ENCODE measurements around the gene CDK19. TPM values are rescaled to one million over a fixed set of nuclear protein-coding genes. Genes with fewer than 3 reads are reported as not detected.

CDK19 gene
- total RNA-seq, 5 donors from 2014 or later (not counting 1 experiment from before 2014, with no cell fraction given), result 11.4 to 16.1 (median 14.2) TPM

DNA sequence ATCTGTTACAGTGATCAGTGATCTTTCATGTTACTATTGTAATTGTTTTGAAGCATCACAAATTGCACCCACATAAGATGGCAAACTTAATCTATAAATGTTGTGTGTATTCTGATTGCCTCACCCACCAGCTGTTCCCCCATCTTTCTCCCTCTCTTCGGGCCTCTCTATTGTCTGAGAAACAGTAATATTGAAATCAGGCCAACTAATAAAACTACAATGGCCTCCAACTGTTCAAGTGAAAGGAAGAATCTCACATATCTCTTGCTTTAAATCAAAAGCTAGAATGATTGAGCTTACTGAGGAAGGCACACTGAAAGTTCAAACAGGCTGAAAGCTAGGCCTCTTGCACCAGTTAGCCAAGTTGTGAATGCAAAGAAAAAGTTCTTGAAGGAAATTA, 141.2 kb downstream of the CDK19 start:
- Mint-ChIP-seq H3K36me3 (peaks cover 19% of the 10 kb centered on the region), H3K27ac (no peak overlapping the region), H3K4me3 (no peak overlapping the region), H3K4me1 (peaks cover 0 to 5% (median 0%) of the 10 kb centered on the region in 3 donors), H3K9me3 (no peaks in the 10 kb centered on the region), H3K27me3 (no peaks in the 10 kb centered on the region)
- POLR2A ChIA-PET, result no interaction called here
- Histone ChIP-seq H3K4me3 (ENCODE audit: control insufficient read depth in 1 of 2, extremely low read depth in 1 of 2, low read length in 1 of 2) (no peak overlapping the region), H3K27ac (ENCODE audit: low read length) (no peak overlapping the region), H3K36me3 (ENCODE audit: control insufficient read depth in 2 of 2, extremely low read depth in 1 of 2, insufficient read depth in 1 of 2, low read length in 1 of 2) (no peaks in the 10 kb centered on the region), H3K9me3 (no peaks in the 10 kb centered on the region), H3K27me3 (replicated peaks in 1 of 2; ENCODE audit: control insufficient read depth in 2 of 2, extremely low read depth in 1 of 2, insufficient read depth in 2 of 2, low read length in 1 of 2) (no peaks in the 10 kb centered on the region), H3K4me1 (ENCODE audit: control insufficient read depth in 1 of 2, extremely low read depth in 1 of 2, insufficient read depth in 2 of 2, low read length in 2 of 2) (no peaks in the 10 kb centered on the region)
- ATAC-seq (replicated peaks in 1 of 4) (no peak), DNase-seq (no peak)
- CTCF ChIA-PET, result interaction anchor here in 1 of 2 donors (0.6 to 1.3 kb wide), 3 partner anchors 24 to 337 kb away, joined by 3 read pairs; no protein-coding TSS in a partner anchor
- WGBS (ENCODE audit: insufficient coverage), result no CpG with 5 or more reads among the region's 1 CpG

DNA sequence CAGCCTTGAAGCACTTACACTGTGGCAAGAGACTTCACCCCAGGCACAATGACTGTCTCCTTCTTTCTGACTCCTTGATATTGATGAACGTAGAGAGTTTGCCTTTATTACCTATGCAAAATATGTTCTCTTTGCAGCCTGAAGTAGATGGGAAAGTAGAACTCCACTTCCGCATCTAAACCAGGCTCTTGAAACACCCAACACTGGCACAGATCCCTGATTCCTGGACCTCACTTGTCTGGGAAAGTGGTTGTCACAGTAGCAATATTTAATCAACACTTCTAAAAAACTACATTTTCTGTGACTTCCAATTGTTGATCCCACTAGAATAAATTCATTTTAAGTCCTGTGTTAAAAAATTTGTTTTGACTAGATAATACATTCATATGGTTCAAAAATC, 143.1 kb downstream of the CDK19 start:
- Histone ChIP-seq H3K27ac (ENCODE audit: low read length) (no peak overlapping the region), H3K36me3 (ENCODE audit: control insufficient read depth in 2 of 2, extremely low read depth in 1 of 2, insufficient read depth in 1 of 2, low read length in 1 of 2) (no peaks in the 10 kb centered on the region), H3K27me3 (replicated peaks in 1 of 2; ENCODE audit: control insufficient read depth in 2 of 2, extremely low read depth in 1 of 2, insufficient read depth in 2 of 2, low read length in 1 of 2) (no peaks in the 10 kb centered on the region), H3K4me1 (ENCODE audit: control insufficient read depth in 1 of 2, extremely low read depth in 1 of 2, insufficient read depth in 2 of 2, low read length in 2 of 2) (no peaks in the 10 kb centered on the region), H3K9me3 (no peaks in the 10 kb centered on the region), H3K4me3 (ENCODE audit: control insufficient read depth in 1 of 2, extremely low read depth in 1 of 2, low read length in 1 of 2) (no peak overlapping the region)
- DNase-seq, result no peak
- no peaks in the 10 kb centered on the region for H3K9me3 Mint-ChIP-seq
- peaks cover 0 to 5% (median 0%) of the 10 kb centered on the region in 3 donors for H3K4me1 Mint-ChIP-seq
- POLR2A ChIA-PET, result no interaction called here
- no peak overlapping the region for H3K27ac Mint-ChIP-seq
- H3K27me3 Mint-ChIP-seq, result no peaks in the 10 kb centered on the region
- CTCF ChIA-PET, result interaction anchor here in 1 of 2 donors (0.7 kb wide), 1 partner anchor 1002 kb away, joined by 3 read pairs; no protein-coding TSS in a partner anchor
- ATAC-seq (replicated peaks in 1 of 4), result no peak
- WGBS (ENCODE audit: insufficient coverage), result no CpG with 5 or more reads among the region's 2 CpGs
- no peak overlapping the region for H3K4me3 Mint-ChIP-seq
- H3K36me3 Mint-ChIP-seq, result peaks cover 15% of the 10 kb centered on the region

DNA sequence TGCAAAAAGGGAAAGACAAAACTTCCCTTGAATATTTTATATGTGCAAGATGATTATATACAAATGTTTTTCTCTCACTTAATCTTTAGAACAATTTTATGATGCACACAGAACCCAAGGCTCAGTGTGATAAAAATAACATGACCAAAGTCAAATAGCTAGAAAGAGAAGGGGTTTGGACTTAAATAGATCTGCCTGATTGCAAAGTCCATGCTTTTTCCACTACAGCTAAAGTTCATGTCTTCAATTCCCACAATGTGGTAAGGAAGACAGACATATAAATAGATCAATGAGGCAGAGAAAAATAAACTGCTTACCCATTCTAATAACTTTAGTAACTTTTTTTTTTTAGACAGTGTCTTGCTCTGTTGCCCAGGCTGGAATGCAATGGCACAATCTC, 143.8 kb downstream of the CDK19 start:
- DNase-seq, result no peak
- H3K4me3 ChIP-seq (ENCODE audit: control insufficient read depth in 1 of 2, extremely low read depth in 1 of 2, low read length in 1 of 2), result no peak overlapping the region
- CTCF ChIA-PET, result interaction anchor here in 1 of 2 donors (0.6 to 0.7 kb wide), 3 partner anchors 8 to 1003 kb away, joined by 3 to 5 read pairs (median 3); no protein-coding TSS in a partner anchor
- no peaks in the 10 kb centered on the region for H3K9me3 ChIP-seq
- Mint-ChIP-seq H3K9me3 (no peaks in the 10 kb centered on the region), H3K36me3 (peaks cover 16% of the 10 kb centered on the region), H3K27me3 (no peaks in the 10 kb centered on the region), H3K4me1 (peaks cover 0 to 5% (median 0%) of the 10 kb centered on the region in 3 donors), H3K27ac (no peak overlapping the region), H3K4me3 (no peak overlapping the region)
- ATAC-seq (replicated peaks in 1 of 4), result no peak
- POLR2A ChIA-PET, result interaction anchor here in 1 of 2 donors (0.7 kb wide), 1 partner anchor 12 kb away, joined by 3 read pairs; no protein-coding TSS in a partner anchor
- H3K27ac ChIP-seq (ENCODE audit: low read length), result no peak overlapping the region
- no peaks in the 10 kb centered on the region for H3K27me3 ChIP-seq (replicated peaks in 1 of 2; ENCODE audit: control insufficient read depth in 2 of 2, extremely low read depth in 1 of 2, insufficient read depth in 2 of 2, low read length in 1 of 2)
- no peaks in the 10 kb centered on the region for H3K4me1 ChIP-seq (ENCODE audit: control insufficient read depth in 1 of 2, extremely low read depth in 1 of 2, insufficient read depth in 2 of 2, low read length in 2 of 2)
- peaks cover 0 to 2% of the 10 kb centered on the region in 2 donors for H3K36me3 ChIP-seq (ENCODE audit: control insufficient read depth in 2 of 2, extremely low read depth in 1 of 2, insufficient read depth in 1 of 2, low read length in 1 of 2)

DNA sequence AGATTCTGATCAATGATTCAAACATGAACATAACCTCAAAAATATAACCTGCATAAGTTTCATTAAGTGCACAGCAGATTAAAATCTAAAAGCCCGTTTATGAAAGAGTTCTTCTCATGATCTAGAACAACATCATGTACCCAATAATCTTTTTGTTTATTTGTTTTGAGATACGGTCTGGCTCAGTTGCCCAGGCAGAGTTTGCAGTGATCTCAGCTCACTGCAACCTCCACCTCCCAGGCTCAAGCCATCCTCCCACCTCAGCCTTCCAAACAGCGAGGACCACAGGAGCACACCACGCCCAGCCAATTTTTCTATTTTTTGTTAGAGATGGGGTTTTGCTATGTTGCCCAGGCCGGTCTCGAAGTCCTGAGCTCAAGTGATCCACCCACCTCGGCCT, 149.7 kb downstream of the CDK19 start:
- H3K27me3 ChIP-seq (replicated peaks in 1 of 2; ENCODE audit: control insufficient read depth in 2 of 2, extremely low read depth in 1 of 2, insufficient read depth in 2 of 2, low read length in 1 of 2), result no peaks in the 10 kb centered on the region
- peaks cover 30% of the 10 kb centered on the region for H3K36me3 Mint-ChIP-seq
- no peak for DNase-seq
- H3K27ac ChIP-seq (ENCODE audit: low read length), result no peak overlapping the region
- ChIA-PET CTCF (no interaction called here), POLR2A (no interaction called here)
- no CpG with 5 or more reads among the region's 7 CpGs for WGBS (ENCODE audit: insufficient coverage)
- H3K4me3 Mint-ChIP-seq, result no peak overlapping the region
- peaks cover 0 to 7% (median 0%) of the 10 kb centered on the region in 3 donors for H3K4me1 Mint-ChIP-seq
- H3K36me3 ChIP-seq (ENCODE audit: control insufficient read depth in 2 of 2, extremely low read depth in 1 of 2, insufficient read depth in 1 of 2, low read length in 1 of 2), result peaks cover 0 to 9% of the 10 kb centered on the region in 2 donors
- H3K4me1 ChIP-seq (ENCODE audit: control insufficient read depth in 1 of 2, extremely low read depth in 1 of 2, insufficient read depth in 2 of 2, low read length in 2 of 2), result no peaks in the 10 kb centered on the region
- H3K27me3 Mint-ChIP-seq, result no peaks in the 10 kb centered on the region
- H3K9me3 ChIP-seq, result no peaks in the 10 kb centered on the region
- ATAC-seq (replicated peaks in 1 of 4), result no peak
- H3K9me3 Mint-ChIP-seq, result no peaks in the 10 kb centered on the region
- no peak overlapping the region for H3K27ac Mint-ChIP-seq
- no peak overlapping the region for H3K4me3 ChIP-seq (ENCODE audit: control insufficient read depth in 1 of 2, extremely low read depth in 1 of 2, low read length in 1 of 2)

DNA sequence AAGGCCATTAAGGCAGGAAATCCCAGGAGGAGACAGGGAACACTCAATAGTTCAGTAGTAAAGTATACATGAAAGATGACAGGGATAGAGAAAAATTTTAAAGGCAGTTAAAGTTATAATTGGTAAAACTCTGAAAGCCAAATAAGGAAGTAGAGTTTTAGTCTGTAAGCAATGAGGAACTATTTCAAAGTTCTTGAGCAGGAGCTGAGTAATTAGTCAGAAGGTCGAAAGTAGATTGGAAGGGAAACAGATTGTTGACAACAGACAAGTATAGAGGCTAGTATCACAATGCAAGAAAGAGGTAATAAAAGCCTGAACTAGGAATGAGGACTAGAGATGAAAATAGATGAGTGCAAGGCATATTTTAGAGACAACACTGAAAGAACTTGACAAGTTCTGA, 150.3 kb downstream of the CDK19 start:
- ChIA-PET POLR2A (no interaction called here), CTCF (no interaction called here)
- Histone ChIP-seq H3K36me3 (ENCODE audit: control insufficient read depth in 2 of 2, extremely low read depth in 1 of 2, insufficient read depth in 1 of 2, low read length in 1 of 2) (peaks cover 0 to 9% of the 10 kb centered on the region in 2 donors), H3K9me3 (no peaks in the 10 kb centered on the region), H3K4me3 (ENCODE audit: control insufficient read depth in 1 of 2, extremely low read depth in 1 of 2, low read length in 1 of 2) (no peak overlapping the region), H3K27me3 (replicated peaks in 1 of 2; ENCODE audit: control insufficient read depth in 2 of 2, extremely low read depth in 1 of 2, insufficient read depth in 2 of 2, low read length in 1 of 2) (no peaks in the 10 kb centered on the region), H3K27ac (ENCODE audit: low read length) (no peak overlapping the region), H3K4me1 (ENCODE audit: control insufficient read depth in 1 of 2, extremely low read depth in 1 of 2, insufficient read depth in 2 of 2, low read length in 2 of 2) (no peaks in the 10 kb centered on the region)
- Mint-ChIP-seq H3K27me3 (no peaks in the 10 kb centered on the region), H3K36me3 (peaks cover 33% of the 10 kb centered on the region), H3K4me1 (peaks cover 0 to 7% (median 0%) of the 10 kb centered on the region in 3 donors), H3K4me3 (no peak overlapping the region), H3K9me3 (no peaks in the 10 kb centered on the region), H3K27ac (no peak overlapping the region)
- 73% methylated on average over 1 of the region's 1 CpG for WGBS (ENCODE audit: insufficient coverage)
- DNase-seq, result no peak
- no peak for ATAC-seq (replicated peaks in 1 of 4)

DNA sequence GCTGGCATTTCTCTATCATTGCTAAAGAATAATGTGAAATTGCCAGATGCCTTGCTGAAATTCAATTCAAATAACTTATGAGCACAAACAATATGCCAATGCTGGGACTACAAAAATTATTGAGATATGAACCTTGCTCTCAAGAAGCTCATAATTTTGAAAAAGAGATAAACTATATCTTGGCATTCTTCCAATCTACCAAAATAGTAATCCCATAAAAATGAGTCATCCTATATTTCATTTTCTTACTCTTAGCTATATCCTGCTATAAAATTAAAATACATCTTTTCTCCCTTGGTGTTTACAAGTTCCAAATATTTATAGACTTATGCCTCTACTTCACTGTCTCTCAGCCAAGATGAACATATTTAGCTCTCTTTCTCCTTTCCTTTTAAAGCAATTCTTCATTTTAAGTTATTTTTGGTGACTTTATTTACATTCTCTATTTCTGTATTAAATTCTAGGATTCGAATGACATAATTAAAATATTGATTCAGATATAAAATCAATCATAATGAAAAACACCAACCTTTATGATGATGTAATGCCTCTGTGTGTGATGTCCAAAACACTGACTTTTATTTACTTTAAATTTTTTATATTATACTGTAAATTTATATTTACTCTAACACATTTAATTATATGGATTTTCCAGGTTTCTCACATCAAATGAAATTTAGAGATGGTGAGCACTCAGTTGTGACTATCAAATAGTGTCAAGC, 152.6 kb downstream of the CDK19 start:
- Histone ChIP-seq H3K36me3 (ENCODE audit: control insufficient read depth in 2 of 2, extremely low read depth in 1 of 2, insufficient read depth in 1 of 2, low read length in 1 of 2) (peaks cover 0 to 9% of the 10 kb centered on the region in 2 donors), H3K4me1 (ENCODE audit: control insufficient read depth in 1 of 2, extremely low read depth in 1 of 2, insufficient read depth in 2 of 2, low read length in 2 of 2) (no peaks in the 10 kb centered on the region), H3K27me3 (replicated peaks in 1 of 2; ENCODE audit: control insufficient read depth in 2 of 2, extremely low read depth in 1 of 2, insufficient read depth in 2 of 2, low read length in 1 of 2) (no peaks in the 10 kb centered on the region), H3K9me3 (no peaks in the 10 kb centered on the region), H3K27ac (ENCODE audit: low read length) (no peak overlapping the region), H3K4me3 (ENCODE audit: control insufficient read depth in 1 of 2, extremely low read depth in 1 of 2, low read length in 1 of 2) (no peak overlapping the region)
- H3K4me3 Mint-ChIP-seq, result no peak overlapping the region
- H3K27ac Mint-ChIP-seq, result no peak overlapping the region
- H3K27me3 Mint-ChIP-seq, result no peaks in the 10 kb centered on the region
- no CpG with 5 or more reads among the region's 1 CpG for WGBS (ENCODE audit: insufficient coverage)
- H3K36me3 Mint-ChIP-seq, result peaks cover 39% of the 10 kb centered on the region
- ATAC-seq (replicated peaks in 1 of 4) (no peak), DNase-seq (no peak)
- CTCF ChIA-PET, result interaction anchor here in 1 of 2 donors (0.6 kb wide), 1 partner anchor 316 kb away, joined by 3 read pairs; no protein-coding TSS in a partner anchor
- POLR2A ChIA-PET, result no interaction called here
- no peaks in the 10 kb centered on the region for H3K9me3 Mint-ChIP-seq
- H3K4me1 Mint-ChIP-seq, result peaks cover 0 to 7% (median 0%) of the 10 kb centered on the region in 3 donors

All from T-cell (primary cell).